ENCODE data around the gene LRRFIP1.

GRCh38 chr2:237669628-237670392, 42.4 kb downstream of the LRRFIP1 start:
- TF ChIP-seq CTCF (IDR thresholded peaks at IDR 0.05), result no peak
- TF ChIP-seq POLR2A (IDR thresholded peaks at IDR 0.05), result no peak
- TF ChIP-seq EP300 (IDR thresholded peaks at IDR 0.05), result peak in 1 of 2 donors; percentile 68
